Transverse colon (tissue), 4 donors: ENCODE results near the gene SBF2.
A peak's percentile ranks its signal among the peaks of the same experiment; 100 is the strongest.

ENCODE experiments used
- EP300 ChIP-seq: sonication (generic); formaldehyde crosslinking; IDR thresholded peaks from one replicate; pipeline ENCODE4 v1.6.1; 2017; ENCODE audit warnings: antibody characterized with exemption, low read depth
- POLR2A ChIP-seq: fragments of 450-650 bp; IDR thresholded peaks from one replicate; pipeline ENCODE4 v1.6.1; 2016; ENCODE audit warnings: antibody characterized with exemption, mild to moderate bottlenecking, moderate library complexity
- POLR2AphosphoS5 ChIP-seq, 3 donors: sonication (generic); formaldehyde crosslinking; IDR thresholded peaks; one replicate each; pipeline ENCODE4 v1.6.1; 2016; ENCODE audit warnings: antibody characterized with exemption in 3 of 3
- TF ChIP-seq, protein P1 (sequence below), 5 experiments: fragments of 200-600 bp in 3 of 5; fragments of 450-650 bp in 2 of 5; sonication (generic) in 3 of 5; IDR thresholded peaks; 1 replicate in 2 of 5; 2 replicates in 3 of 5; pipeline ENCODE4 v1.5.1; 2016 to 2017; ENCODE audit warnings: antibody characterized with exemption in 5 of 5, inconsistent platforms in 3 of 5, mild to moderate bottlenecking in 2 of 5, moderate library complexity in 1 of 5

DNA sequence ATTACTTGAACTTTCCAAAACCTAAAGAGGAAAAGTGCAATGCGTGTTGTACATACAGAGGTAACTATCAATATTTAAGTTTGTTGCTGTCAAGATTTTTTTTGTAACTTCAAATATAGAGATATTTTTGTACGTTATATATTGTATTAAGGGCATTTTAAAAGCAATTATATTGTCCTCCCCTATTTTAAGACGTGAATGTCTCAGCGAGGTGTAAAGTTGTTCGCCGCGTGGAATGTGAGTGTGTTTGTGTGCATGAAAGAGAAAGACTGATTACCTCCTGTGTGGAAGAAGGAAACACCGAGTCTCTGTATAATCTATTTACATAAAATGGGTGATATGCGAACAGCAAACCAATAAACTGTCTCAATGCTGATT lies 13.0 kb upstream of the SBF2 start:
- no peak for TF ChIP-seq EP300
- TF ChIP-seq POLR2A = peak; percentile 53
- TF ChIP-seq, protein P1, sequence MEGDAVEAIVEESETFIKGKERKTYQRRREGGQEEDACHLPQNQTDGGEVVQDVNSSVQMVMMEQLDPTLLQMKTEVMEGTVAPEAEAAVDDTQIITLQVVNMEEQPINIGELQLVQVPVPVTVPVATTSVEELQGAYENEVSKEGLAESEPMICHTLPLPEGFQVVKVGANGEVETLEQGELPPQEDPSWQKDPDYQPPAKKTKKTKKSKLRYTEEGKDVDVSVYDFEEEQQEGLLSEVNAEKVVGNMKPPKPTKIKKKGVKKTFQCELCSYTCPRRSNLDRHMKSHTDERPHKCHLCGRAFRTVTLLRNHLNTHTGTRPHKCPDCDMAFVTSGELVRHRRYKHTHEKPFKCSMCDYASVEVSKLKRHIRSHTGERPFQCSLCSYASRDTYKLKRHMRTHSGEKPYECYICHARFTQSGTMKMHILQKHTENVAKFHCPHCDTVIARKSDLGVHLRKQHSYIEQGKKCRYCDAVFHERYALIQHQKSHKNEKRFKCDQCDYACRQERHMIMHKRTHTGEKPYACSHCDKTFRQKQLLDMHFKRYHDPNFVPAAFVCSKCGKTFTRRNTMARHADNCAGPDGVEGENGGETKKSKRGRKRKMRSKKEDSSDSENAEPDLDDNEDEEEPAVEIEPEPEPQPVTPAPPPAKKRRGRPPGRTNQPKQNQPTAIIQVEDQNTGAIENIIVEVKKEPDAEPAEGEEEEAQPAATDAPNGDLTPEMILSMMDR (IDR thresholded peaks at IDR 0.05) = no peak
- TF ChIP-seq POLR2AphosphoS5 (IDR thresholded peaks at IDR 0.05) = peak; percentile 31 to 68 (median 67)
